GM18858 (cell line): ENCODE measurements around the gene FGD6.
"Not testable (repeated sequence)": the region's sequence is repeated elsewhere in the genome, so short reads cannot be mapped to it uniquely, and the experiment has no call there.

Experiments
- ATAC-seq: cut with Tn5 transposase; IDR thresholded peaks from one replicate; pipeline ENCODE4 v1.9.1; 2021; ENCODE audit not compliant: unreplicated experiment

The FGD6 gene

DNA sequence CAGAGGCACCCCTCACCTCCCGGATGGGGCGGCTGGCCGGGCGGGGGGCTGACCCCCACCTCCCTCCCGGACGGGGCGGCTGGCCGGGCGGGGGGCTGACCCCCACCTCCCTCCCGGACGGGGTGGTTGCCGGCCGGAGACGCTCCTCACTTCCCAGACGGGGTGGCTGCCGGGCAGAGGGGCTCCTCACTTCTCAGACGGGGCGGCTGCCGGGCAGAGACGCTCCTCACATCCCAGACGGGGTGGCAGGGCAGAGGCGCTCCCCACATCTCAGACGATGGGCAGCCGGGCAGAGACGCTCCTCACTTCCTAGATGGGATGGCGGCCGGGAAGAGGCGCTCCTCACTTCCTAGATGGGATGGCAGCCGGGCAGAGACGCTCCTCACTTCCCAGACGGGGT lies 18.4 kb upstream of the FGD6 start:
- not testable (repeated sequence) for ATAC-seq

DNA sequence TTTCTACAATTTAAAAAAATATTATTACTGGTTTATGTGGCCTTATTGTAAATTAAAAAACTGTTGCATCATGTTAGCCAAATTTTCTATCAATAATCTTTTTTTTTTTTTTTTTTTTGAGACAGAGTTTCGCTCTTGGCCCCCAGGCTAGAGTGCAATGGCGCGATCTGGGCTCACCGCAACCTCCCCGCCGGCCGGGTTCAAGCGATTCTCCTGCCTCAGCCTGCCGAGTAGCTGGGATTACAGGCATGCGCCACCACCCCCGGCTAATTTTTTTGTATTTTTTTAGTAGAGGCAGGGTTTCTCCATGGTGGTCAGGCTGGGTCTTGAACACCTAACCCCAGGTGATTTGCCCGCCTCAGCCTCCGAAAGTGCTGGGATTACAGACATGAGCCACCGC lies 16.9 kb upstream of the FGD6 start:
- ATAC-seq = not testable (repeated sequence)

DNA sequence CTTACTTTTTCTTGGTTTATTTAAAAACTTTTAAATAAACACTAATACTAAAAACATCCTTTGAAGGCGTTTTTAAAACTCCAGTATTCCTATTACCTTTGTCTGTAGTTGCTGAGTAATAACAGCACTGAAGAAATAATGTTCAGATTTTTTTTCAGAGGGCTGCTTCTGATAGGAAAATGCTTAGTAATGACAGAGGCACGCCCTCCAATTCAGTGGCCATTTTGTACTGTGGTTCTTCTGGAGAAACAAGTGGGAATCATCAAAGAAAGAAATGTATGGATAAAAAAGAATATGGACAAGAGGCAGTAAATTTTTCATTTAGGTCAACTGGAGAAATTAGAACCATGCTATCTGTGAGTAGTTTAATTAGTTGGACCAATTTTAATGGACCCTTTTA lies 13.9 kb upstream of the FGD6 start:
- no peak for ATAC-seq

DNA sequence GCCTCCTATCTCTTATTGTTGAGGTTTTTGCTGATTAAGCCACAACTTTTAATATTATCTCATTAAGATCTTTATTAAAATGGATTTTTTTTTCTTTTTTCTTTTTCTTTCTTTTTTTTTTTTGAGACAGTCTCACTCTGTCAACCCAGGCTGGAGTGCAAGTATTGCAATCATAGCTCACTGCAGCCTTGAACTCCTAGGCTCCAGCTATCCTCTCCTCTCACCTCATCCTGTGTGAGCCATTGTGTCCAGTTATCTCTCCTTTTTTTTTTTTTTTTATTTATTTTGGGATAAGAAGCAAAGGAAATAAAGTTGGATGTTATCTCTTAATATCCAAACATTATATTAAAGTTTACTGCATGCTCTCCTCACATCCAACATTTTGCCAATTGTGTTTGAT lies 13.0 kb upstream of the FGD6 start:
- no peak for ATAC-seq

DNA sequence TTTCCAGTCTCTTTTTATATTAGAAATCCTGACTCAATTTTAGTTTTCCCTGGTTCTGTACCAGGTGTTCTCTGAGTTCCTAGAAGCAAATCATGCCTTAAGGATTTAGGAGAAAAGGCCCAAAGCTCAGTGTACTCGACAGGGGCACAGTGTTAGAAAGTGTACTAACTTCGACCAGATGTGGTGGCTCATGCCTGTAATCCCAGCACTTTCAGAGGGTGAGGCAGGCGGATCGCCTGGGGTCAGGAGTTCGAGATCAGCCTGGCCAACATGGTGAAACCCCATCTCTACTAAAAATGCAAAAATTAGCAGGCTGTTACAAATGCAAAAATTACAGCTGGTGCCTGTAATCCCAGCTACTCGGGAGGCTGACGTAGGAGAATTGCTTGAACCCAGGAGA lies 12.4 kb upstream of the FGD6 start:
- no peak for ATAC-seq

DNA sequence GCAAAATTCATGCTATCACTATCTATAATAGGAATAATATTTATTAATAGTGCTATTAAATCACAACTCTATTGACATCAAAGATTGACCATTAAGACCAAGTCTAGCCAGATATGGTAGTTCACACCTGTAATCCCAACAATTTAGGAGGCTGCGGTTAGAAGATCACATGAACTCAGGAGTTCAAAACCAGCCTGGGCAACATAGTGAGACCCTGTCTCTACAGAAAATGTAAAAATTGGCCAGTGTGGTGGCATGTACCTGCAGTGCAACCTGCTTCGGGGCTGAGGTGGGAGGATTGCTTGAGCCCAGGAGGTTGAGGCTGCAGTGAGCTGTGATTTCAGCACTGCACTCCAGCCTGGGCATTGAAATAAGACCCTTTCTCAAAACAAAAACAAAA lies 11.3 kb upstream of the FGD6 start:
- ATAC-seq = no peak

DNA sequence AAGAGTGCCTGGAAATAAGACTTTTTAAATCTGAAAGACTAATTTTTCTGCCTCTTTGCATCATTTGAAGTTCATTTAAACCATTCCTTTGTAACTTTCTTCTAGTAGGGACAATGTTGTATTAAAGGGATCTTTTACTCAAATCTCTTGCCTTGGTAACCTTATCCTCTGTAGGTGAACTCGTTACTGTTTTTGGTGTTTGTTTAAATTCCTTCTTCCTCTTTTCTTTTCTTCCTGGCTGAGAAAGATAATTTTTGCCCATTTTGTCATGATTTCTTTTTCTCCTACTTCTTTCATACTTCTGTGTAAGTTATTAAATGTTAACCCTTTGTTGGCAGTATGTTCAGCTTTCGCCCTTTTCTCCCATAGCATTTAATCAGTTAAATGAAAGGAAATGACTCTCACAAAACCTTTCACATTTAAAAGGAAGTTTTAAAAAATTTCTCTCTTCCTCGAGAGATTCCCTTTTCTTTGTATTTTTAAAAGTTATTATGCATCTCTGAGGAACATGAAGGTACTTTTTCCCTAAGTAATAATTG lies 10.6 kb upstream of the FGD6 start:
- ATAC-seq = no peak

DNA sequence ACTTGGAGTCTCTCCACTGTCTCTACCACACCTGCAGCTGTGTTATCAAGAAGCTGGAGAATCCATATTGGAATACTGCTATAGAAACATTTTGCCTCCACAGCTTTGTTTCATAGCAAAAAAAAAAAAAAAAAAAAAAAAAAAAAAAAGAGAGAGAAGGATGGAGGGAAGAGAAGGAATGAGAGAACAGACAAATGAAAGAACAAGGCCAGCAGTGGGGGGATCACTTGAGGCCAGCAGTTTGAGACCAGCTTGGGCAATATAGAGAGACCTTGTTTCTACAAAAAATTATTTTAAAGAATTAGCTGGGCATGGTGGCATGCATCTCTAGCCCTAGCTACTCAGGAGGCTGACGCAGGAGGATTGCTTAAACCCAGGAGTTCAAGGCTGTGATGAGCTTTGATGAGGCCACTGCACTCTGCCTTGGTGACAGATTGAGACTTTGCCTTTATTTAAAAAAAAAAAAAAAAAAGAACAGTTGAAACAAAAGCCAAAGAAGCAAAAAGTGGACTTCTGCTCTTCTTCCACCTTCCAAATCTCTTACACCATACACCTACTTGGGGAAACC lies 8.5 kb upstream of the FGD6 start:
- no peak for ATAC-seq

DNA sequence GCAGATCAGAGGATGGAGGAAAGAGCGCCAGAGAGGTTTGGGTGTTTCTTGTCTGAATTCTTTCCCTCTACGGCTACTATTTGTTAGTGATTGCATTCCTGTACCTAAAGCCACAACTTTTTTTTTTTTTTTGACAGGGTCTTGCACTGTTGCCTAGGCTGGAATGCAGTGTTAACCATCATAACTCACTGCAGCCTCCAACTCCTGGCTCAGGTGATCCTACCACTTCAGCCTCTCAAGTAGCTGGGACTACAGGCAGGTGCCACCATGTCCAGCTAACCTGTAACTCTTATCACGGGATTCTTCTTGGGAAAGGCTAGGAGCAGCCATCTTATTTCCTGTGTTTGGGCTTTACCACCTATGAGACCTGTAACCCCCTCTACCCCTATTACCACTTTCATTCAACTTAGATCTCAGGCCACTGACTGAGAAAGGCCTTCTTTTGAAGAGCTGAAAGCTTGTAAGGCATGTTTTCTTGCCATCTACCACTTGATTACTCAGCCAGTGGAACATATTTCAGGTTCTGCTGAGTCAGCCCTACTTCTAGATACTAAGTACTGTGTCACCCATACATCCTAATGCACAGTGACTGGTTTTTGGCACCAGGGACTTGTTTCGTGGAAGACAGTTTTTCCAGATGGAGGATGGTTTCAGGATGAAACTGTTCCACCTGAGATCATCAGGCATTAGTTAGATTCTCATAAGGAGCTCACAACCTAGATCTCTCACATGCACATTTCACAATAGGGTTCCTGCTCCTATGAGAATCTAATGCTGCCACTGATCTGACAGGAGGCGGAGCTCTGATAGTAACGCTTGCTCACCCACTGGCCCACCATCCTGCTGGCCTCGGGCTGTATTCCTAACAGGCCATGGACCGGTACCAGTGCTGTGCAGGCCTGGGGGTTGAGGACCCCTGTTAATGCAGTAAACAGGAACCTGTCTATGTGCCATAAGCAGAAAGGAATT lies 7.2 kb upstream of the FGD6 start:
- ATAC-seq = no peak

DNA sequence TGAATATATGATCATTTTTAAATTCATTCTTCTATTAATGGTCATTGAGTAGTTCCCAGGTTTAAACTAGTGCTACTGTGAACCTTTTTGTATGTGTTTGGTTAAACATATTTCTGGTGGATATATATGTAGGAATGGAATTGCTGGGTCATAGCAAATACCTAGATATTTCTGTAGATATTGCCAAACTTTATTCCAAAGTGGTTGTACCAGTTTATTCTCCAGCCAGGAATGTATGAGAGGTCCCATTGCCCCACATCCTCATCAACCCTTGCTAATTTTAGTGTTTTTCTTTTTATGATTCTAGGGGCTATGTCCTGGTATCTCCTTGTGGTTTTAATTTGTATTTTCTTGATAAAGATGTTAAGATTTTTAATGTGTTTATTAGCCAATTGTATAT lies 3.5 kb upstream of the FGD6 start:
- no peak for ATAC-seq

DNA sequence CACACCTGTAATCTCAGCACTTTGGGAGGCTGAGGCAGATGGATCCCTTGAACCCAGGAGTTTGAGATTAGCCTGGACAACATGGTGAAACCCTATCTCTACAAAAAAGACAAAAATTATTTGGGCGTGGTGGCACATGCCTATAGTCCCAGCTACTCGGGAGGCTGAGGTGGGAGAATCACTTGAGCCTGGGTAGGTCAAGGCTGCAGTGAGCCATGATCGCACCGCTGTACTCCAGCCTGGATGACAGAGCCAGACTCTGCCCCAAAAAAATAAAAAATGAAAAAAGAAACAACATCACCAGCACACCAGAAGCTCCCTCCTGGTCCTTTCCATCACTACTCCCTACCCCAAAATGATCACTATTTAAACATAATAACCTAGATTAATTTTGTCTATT lies 2.9 kb upstream of the FGD6 start:
- ATAC-seq = no peak

DNA sequence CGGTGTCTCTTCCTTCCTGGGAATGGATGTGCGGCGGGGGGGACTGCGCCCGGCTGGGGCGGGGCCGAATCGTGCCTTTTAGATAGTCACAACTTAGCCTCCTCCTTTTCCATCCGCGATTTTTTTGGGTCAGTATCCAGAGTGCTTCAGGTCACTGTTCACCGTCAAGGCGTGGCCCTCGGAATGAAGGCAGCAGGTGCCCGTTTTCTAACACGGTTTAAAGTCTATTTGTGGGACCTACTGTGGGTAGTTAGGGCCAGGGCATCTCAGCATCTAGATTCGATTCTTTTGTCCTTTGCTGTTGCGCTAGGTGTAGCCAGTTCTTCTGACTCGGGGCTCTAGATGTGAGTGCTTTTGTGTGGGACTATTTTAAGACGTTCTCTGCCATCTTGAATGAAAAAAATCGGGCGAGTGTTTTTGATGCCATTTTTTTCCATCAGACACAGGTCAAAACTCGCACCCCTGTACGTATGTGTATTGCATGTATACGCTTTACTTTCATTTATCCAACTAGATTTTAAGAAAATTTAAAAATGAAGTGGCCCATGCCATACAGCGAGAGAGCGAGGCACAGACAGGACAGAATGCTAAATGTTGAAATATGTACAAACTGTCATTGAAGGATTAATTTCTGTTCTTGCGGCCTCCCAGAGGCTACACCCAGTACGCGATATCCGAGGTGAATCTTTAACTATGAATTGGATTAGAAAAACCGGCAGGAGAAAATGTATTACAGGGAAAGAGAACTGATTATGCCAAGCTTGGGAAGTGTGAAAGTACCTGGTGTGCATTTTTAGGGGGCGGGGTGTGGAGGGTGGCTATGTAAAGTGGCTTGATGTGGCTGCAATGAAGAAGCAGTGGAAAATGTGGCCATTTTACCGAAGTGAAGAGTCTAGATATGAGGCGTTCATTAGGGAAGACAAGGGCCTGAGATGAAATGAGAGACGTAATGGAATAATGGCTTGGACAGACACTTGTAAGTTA lies 1.2 kb upstream of the FGD6 start:
- no peak for ATAC-seq

DNA sequence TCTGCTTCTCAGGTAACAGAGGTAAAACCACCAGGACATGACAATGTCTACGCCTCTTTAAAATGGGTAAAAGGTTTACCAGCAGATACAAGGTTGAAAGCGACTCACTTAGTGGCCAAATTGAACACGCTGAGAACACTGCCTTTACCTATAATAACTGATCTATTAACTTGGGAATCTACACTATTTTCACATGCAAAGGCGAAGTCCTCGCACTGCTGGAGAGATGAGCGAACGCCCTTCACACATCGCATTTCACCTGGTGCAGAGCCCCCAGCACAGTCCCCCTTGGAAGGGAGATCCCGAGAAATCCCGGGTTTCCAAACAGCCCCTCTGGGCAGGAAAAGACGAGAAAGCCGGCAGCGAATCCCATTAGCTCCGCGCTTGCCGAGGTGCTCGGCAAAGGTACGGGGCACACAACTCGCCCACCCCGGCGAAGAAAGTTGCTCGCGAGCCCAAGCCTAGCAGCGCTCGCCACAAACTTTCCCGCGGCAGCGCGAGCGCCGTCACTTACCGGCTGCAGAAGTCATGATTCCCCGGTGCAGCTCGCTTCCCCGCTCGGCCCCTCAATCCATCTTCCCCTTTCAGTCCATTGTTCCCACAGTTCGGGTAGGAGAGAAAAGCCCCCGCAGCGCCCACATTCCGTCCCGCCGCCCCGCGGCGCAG lies 423 bp downstream of the FGD6 start:
- peak; percentile 1 for ATAC-seq

DNA sequence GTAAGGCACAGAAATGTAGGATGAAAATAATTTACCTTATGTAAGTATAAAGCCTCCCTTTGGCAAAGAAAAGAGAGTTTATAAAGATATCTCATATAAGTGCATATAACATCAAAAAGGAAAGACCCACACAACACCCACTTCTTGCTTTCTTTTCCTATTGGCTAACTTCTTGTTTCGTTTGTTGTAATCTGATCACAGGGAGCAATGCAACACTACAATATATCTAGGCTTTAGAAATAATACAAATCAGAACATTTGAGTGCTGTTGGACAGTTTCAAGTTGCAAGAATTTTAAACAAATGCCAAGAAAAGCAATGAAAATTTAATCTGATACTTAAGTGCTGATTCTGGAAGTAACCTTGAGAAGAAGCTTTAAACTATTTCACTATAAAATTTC lies 1.3 kb downstream of the FGD6 start:
- ATAC-seq = no peak

DNA sequence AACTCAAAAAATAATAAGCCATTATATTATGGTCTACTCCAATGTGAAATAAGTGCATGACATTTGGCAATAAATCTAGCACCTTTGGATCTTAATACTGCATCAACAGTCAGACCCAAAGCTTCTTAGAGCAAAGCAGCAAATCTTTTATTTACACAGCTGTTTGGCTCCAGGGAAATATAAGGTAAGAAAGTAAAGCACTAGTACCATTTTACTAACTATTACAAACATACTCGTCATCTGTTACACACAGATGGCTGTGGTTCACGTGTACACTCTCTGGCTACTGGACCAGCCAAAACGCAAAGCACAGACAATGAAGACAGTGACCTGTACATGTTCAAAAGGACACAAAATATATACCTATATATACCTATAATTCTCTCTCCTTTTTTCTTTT lies 2.8 kb downstream of the FGD6 start:
- no peak for ATAC-seq

DNA sequence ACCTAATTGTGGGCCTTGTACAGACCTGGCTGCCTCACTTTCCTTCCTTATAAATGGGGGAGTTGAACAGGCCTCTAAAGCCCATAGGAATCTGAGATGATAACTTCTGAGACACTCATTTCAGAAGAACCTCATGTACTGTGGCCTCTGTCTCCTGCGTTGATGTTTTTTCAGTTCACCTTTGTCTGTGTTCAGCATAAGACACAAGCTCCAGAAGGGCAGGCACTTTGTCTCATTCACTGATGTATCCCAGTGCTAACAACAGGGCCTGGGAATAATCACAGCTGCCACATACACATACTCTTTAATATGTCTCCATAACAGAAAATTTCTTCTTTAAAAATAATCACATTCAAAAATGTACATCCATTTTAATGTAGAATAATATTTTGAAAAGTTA lies 3.3 kb downstream of the FGD6 start:
- ATAC-seq = no peak

DNA sequence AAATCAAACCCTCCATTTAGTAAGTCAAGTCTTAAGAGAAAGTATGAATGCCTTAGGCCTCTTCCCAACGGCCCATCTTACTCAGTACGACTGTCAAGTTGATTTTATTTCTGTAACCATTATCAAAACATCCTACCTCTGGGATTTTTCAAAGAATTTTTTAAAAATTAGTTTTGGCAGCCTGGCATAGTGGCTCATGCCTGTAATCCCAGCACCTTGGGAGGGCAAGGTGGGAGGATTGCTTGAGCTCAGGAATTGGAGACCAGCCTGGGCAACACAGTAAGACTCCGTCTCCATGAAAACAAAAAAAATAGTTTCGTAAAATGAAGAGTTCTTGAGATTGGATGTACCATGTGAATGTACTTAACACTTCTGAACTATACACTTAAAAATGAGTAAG lies 4.1 kb downstream of the FGD6 start:
- ATAC-seq = no peak

DNA sequence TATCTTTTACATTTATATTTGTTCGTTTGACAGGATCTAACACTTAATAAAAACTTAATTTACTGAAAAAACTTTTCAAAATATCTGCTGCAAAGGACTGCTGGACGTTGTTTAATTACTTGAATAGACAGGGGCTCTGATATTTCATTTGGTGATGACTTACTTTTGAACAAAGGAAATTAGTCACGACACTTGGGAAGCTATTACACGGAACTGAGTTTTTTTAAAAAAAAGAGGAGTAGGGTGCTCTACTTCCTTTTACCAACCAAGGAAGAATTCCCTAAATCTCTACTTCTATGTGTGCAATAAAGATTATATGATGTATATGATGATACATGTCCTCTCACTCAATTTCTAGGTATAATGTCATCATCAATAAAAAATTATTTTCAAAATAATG lies 4.7 kb downstream of the FGD6 start:
- no peak for ATAC-seq

DNA sequence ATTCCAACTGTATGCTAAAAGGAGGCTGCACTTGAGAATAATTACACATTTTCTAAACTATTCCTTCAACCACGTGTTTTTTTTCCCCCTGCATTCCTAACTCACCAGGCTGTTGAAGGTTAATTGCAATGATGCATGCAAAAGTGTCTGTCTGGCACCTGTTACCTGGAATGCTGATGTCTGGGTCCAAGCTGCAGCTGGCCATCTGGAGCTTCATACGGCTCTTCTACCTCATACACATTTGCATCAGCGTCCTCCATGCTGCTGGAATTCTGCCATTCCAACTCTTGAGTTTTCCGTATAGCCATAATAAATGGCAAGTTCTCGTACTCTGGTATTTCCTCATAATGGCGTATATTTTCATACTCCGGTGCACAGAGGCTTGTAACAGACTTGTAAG lies 8.6 kb downstream of the FGD6 start:
- ATAC-seq = no peak

DNA sequence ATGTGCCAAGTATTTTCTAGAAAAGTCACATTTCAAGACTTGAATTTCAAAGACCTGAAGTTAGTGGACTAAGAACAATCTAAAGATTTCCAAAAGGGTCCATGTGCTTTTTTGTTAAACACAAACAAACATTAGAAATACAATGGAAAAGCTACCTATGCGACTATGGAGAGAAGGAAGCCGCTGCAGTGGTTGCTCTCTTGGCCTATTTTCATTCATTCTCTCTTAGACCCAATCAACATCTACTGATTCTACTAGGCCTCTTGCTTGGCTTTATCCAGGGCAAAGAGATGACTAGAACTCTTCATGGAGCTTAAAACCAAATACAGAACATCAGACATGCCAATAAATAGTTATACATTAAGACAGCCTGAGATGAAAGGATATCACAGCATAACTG lies 9.9 kb downstream of the FGD6 start:
- ATAC-seq = no peak

DNA sequence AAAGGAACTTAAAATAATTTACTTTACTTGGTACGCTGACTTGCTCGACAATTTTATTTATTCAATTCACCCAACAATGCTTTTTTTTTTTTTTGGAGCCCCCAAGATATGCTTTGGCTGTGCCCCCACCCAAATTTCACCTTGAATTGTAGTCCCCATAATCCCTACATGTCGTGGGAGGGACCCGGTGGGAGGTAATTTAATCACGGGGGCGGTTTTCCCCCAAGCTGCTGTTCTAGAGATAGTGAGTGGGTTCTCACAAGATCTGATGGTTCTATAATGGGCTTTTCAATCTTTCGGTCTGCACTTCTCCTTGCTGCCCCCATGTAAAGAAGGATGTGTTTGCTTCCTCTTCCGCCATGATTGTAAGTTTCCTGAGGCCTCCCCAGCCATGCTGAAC lies 10.4 kb downstream of the FGD6 start:
- no peak for ATAC-seq
